HepG2 (cell line): ENCODE results near the gene ZNF511. TPM values are rescaled to one million over a fixed set of nuclear protein-coding genes. Genes with fewer than 3 reads are reported as not detected.

Experiments used
- EEA1 ChIP-seq: sonication (generic); formaldehyde crosslinking; IDR thresholded peaks from 2 replicates; pipeline ENCODE4 v1.5.1; 2020; ENCODE audit warnings: mild to moderate bottlenecking, missing genetic modification reagents, borderline replicate concordance
- GPN1 ChIP-seq: sonication (generic); formaldehyde crosslinking; IDR thresholded peaks from 2 replicates; pipeline ENCODE4 v1.5.1; 2020; ENCODE audit warnings: missing genetic modification reagents, borderline replicate concordance
- HNRNPK ChIP-seq: fragments of 200-400 bp; formaldehyde crosslinking; IDR thresholded peaks from 2 replicates; pipeline ENCODE4 v1.6.1; 2018; ENCODE audit warnings: low read length, low read depth, moderate library complexity, mild to moderate bottlenecking; ENCODE audit not compliant: poor library complexity, severe bottlenecking
- KDM2A ChIP-seq: sonication (generic); formaldehyde crosslinking; IDR thresholded peaks from 2 replicates; pipeline ENCODE4 v1.4.0; 2020; ENCODE audit warnings: low read depth, missing genetic modification reagents, borderline replicate concordance
- NR2F1 ChIP-seq, 2 experiments: fragments of 450-650 bp in 1 of 2; formaldehyde crosslinking in 1 of 2; IDR thresholded peaks; 2 replicates each; pipeline versions ENCODE4 v1.5.0 to v1.6.1; 2016 to 2020; ENCODE audit warnings: mild to moderate bottlenecking in 1 of 2, missing compliant biosample characterization in 1 of 2, missing genetic modification reagents in 1 of 2, moderate library complexity in 1 of 2
- SIX4 ChIP-seq: sonication (generic); formaldehyde crosslinking; IDR thresholded peaks from 2 replicates; pipeline ENCODE4 v1.4.0; 2020; ENCODE audit warnings: missing genetic modification reagents
- ZBTB43 ChIP-seq: sonication (generic); formaldehyde crosslinking; conservative IDR thresholded peaks from 2 replicates; pipeline ENCODE4 v1.4.0; 2020; ENCODE audit warnings: missing genetic modification reagents
- ZNF367 ChIP-seq: sonication (generic); formaldehyde crosslinking; IDR thresholded peaks from 2 replicates; pipeline ENCODE4 v1.4.0; 2020; ENCODE audit warnings: missing genetic modification reagents, borderline replicate concordance
- ZNF512B ChIP-seq: sonication (generic); formaldehyde crosslinking; IDR thresholded peaks from 2 replicates; pipeline ENCODE4 v1.5.1; 2020; ENCODE audit warnings: missing genetic modification reagents, mild to moderate bottlenecking, borderline replicate concordance
- ZNF570 ChIP-seq: sonication (generic); formaldehyde crosslinking; IDR thresholded peaks from 2 replicates; pipeline ENCODE4 v1.4.0; 2020; ENCODE audit warnings: mild to moderate bottlenecking, missing genetic modification reagents, borderline replicate concordance
- polyA plus RNA-seq, 8 experiments: library from polyadenylated mRNA; depleted of rRNA in 3 of 8; stranded (reverse) in 7 of 8; unstranded in 1 of 8; fragments of >200 nt; fragmentation: Illumina TruSeq in 4 of 8; extraction: Trizol in 4 of 8; gene quantifications; 2 replicates each; pipeline versions ENCODE4 v1.2.1 to v1.2.3, GENCODE V29; 2011 to 2016; ENCODE audit warnings: low read depth in 4 of 8, missing spikeins in 1 of 8, mixed read lengths in 1 of 8; ENCODE audit not compliant: insufficient read depth in 1 of 8
- total RNA-seq, 5 experiments: library from RNA; depleted of rRNA; stranded (reverse); fragments of >200 nt; fragmentation: Illumina TruSeq; extraction: Trizol; gene quantifications; 2 replicates each; pipeline ENCODE4 v1.2.3, GENCODE V29; 2016; ENCODE audit warnings: low read depth in 1 of 5
- TF ChIP-seq, protein P1 (sequence below): sonication (generic); formaldehyde crosslinking; IDR thresholded peaks from 2 replicates; pipeline ENCODE4 v1.5.1; 2020; ENCODE audit warnings: mild to moderate bottlenecking, missing genetic modification reagents, moderate library complexity
- TF ChIP-seq, protein P2 (sequence below), 2 experiments: IDR thresholded peaks; 2 replicates each; pipeline ENCODE4 v1.6.1; 2011 to 2012; ENCODE audit warnings: low read length in 2 of 2, borderline replicate concordance in 1 of 2, low read depth in 1 of 2, mild to moderate bottlenecking in 1 of 2, moderate library complexity in 1 of 2
- TF ChIP-seq, protein P3 (sequence below): IDR thresholded peaks from 2 replicates; pipeline ENCODE4 v1.6.1; 2016; ENCODE audit warnings: mild to moderate bottlenecking

The ZNF511 gene
- total and polyA plus RNA-seq, 2 of the 13 experiments (the other 11 are each of a cell fraction or from before 2014, with no cell fraction given) = 35.6 to 66.4 TPM

DNA sequence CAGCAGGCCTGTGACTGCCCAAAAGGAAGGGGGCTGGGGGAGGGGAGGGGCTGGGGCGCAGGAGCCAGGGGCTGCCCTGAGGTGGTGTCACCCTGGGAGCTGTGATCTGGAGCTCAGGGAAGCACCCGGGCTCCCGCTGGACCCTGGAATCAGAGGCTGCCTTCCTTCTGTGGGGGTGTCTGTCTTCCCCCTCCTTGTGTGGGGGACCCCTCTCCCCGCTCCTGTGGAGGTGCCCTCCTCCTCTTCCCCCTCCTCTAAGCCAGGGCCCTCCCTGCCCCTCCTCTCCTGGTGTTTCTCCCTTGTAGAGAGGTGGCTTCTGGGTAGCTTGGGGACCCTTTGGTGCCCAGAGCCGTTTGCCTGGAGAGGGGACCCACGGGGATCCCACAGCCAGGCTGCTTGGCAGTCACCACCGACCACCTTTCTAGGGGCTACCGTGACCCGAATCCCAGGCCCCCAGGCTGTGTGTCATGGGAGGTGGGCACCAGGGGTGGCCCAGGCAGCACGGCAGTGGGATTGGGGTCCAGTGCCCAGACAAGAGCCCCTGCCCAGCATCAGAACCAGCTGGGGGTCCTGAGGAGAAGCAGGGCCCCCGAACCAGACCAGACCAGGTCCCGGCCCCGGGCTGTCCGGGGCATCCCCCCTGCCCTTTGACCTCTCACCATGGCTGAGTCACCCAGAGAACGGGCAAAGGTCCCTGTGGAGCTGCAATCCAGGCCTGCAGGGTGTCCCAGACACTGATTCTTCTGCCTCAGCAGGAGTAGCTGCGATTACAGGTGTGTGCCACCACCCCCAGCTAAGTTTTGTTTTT lies 39.2 kb downstream of the ZNF511 start (continued):
- TF ChIP-seq, protein P1, sequence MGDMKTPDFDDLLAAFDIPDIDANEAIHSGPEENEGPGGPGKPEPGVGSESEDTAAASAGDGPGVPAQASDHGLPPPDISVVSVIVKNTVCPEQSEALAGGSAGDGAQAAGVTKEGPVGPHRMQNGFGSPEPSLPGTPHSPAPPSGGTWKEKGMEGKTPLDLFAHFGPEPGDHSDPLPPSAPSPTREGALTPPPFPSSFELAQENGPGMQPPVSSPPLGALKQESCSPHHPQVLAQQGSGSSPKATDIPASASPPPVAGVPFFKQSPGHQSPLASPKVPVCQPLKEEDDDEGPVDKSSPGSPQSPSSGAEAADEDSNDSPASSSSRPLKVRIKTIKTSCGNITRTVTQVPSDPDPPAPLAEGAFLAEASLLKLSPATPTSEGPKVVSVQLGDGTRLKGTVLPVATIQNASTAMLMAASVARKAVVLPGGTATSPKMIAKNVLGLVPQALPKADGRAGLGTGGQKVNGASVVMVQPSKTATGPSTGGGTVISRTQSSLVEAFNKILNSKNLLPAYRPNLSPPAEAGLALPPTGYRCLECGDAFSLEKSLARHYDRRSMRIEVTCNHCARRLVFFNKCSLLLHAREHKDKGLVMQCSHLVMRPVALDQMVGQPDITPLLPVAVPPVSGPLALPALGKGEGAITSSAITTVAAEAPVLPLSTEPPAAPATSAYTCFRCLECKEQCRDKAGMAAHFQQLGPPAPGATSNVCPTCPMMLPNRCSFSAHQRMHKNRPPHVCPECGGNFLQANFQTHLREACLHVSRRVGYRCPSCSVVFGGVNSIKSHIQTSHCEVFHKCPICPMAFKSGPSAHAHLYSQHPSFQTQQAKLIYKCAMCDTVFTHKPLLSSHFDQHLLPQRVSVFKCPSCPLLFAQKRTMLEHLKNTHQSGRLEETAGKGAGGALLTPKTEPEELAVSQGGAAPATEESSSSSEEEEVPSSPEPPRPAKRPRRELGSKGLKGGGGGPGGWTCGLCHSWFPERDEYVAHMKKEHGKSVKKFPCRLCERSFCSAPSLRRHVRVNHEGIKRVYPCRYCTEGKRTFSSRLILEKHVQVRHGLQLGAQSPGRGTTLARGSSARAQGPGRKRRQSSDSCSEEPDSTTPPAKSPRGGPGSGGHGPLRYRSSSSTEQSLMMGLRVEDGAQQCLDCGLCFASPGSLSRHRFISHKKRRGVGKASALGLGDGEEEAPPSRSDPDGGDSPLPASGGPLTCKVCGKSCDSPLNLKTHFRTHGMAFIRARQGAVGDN (CRISPR knock-in tag) = peak; percentile 81
- TF ChIP-seq EEA1 (CRISPR knock-in tag) (no peak), SIX4 (CRISPR knock-in tag) (no peak), GPN1 (CRISPR knock-in tag) (no peak), ZNF570 (no peak), NR2F1 (CRISPR knock-in tag; IDR thresholded peaks at IDR 0.05) (peak; percentile 92 to 96; a peak in 3 of 4 replicates), KDM2A (CRISPR knock-in tag) (peak; percentile 75; the same call in 1 of the 2 replicates), ZNF367 (CRISPR knock-in tag) (no peak), ZBTB43 (CRISPR knock-in tag) (no peak), HNRNPK (no peak), ZNF512B (no peak)
- TF ChIP-seq, protein P2, sequence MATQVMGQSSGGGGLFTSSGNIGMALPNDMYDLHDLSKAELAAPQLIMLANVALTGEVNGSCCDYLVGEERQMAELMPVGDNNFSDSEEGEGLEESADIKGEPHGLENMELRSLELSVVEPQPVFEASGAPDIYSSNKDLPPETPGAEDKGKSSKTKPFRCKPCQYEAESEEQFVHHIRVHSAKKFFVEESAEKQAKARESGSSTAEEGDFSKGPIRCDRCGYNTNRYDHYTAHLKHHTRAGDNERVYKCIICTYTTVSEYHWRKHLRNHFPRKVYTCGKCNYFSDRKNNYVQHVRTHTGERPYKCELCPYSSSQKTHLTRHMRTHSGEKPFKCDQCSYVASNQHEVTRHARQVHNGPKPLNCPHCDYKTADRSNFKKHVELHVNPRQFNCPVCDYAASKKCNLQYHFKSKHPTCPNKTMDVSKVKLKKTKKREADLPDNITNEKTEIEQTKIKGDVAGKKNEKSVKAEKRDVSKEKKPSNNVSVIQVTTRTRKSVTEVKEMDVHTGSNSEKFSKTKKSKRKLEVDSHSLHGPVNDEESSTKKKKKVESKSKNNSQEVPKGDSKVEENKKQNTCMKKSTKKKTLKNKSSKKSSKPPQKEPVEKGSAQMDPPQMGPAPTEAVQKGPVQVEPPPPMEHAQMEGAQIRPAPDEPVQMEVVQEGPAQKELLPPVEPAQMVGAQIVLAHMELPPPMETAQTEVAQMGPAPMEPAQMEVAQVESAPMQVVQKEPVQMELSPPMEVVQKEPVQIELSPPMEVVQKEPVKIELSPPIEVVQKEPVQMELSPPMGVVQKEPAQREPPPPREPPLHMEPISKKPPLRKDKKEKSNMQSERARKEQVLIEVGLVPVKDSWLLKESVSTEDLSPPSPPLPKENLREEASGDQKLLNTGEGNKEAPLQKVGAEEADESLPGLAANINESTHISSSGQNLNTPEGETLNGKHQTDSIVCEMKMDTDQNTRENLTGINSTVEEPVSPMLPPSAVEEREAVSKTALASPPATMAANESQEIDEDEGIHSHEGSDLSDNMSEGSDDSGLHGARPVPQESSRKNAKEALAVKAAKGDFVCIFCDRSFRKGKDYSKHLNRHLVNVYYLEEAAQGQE (IDR thresholded peaks at IDR 0.05; ENCODE audit: borderline replicate concordance in 1 of 2, low read depth in 1 of 2, low read length in 2 of 2) = no peak
- TF ChIP-seq, protein P3, sequence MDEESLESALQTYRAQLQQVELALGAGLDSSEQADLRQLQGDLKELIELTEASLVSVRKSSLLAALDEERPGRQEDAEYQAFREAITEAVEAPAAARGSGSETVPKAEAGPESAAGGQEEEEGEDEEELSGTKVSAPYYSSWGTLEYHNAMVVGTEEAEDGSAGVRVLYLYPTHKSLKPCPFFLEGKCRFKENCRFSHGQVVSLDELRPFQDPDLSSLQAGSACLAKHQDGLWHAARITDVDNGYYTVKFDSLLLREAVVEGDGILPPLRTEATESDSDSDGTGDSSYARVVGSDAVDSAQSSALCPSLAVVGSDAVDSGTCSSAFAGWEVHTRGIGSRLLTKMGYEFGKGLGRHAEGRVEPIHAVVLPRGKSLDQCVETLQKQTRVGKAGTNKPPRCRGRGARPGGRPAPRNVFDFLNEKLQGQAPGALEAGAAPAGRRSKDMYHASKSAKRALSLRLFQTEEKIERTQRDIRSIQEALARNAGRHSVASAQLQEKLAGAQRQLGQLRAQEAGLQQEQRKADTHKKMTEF (CRISPR knock-in tag) = peak; percentile 43; the same call in 1 of the 2 replicates
